Upper lobe of left lung (tissue), 4 donors: ENCODE data around the gene SPATA31D4.

Experiments used
- EP300 ChIP-seq, 4 donors: sonication (generic); formaldehyde crosslinking; IDR thresholded peaks; one replicate each; pipeline ENCODE4 v1.5.1; 2017; ENCODE audit warnings: antibody characterized with exemption in 4 of 4, control low read depth in 2 of 4
- POLR2A ChIP-seq, 4 donors: fragments of 450-650 bp; IDR thresholded peaks; one replicate each; pipeline ENCODE4 v1.5.1; 2016 to 2017; ENCODE audit warnings: antibody characterized with exemption in 4 of 4, mild to moderate bottlenecking in 2 of 4
- POLR2AphosphoS5 ChIP-seq, 2 donors: sonication (generic); formaldehyde crosslinking; IDR thresholded peaks; one replicate each; pipeline ENCODE4 v1.5.1; 2017; ENCODE audit warnings: antibody characterized with exemption in 2 of 2
- TF ChIP-seq, protein P1 (sequence below), 6 experiments: fragments of 450-650 bp in 4 of 6; fragments of 200-600 bp in 2 of 6; sonication (generic) in 2 of 6; IDR thresholded peaks; one replicate each; pipeline ENCODE4 v1.5.1; 2016 to 2019; ENCODE audit warnings: antibody characterized with exemption in 6 of 6

- TF ChIP-seq, protein P1, sequence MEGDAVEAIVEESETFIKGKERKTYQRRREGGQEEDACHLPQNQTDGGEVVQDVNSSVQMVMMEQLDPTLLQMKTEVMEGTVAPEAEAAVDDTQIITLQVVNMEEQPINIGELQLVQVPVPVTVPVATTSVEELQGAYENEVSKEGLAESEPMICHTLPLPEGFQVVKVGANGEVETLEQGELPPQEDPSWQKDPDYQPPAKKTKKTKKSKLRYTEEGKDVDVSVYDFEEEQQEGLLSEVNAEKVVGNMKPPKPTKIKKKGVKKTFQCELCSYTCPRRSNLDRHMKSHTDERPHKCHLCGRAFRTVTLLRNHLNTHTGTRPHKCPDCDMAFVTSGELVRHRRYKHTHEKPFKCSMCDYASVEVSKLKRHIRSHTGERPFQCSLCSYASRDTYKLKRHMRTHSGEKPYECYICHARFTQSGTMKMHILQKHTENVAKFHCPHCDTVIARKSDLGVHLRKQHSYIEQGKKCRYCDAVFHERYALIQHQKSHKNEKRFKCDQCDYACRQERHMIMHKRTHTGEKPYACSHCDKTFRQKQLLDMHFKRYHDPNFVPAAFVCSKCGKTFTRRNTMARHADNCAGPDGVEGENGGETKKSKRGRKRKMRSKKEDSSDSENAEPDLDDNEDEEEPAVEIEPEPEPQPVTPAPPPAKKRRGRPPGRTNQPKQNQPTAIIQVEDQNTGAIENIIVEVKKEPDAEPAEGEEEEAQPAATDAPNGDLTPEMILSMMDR (IDR thresholded peaks at IDR 0.05), result no peak
- no peak for TF ChIP-seq EP300 (IDR thresholded peaks at IDR 0.05)
- no peak for TF ChIP-seq POLR2AphosphoS5 (IDR thresholded peaks at IDR 0.05)
- no peak for TF ChIP-seq POLR2A (IDR thresholded peaks at IDR 0.05)
Observed at GRCh38 chr9:81980568-81980967, 52.3 kb downstream of the SPATA31D4 start.
